Transverse colon (tissue), 4 donors: ENCODE measurements around the gene RASSF10.

ENCODE experiments used
- CTCF ChIP-seq, 5 experiments: fragments of 200-600 bp in 3 of 5; fragments of 450-650 bp in 2 of 5; sonication (generic) in 3 of 5; IDR thresholded peaks; 1 replicate in 2 of 5; 2 replicates in 3 of 5; pipeline ENCODE4 v1.5.1; 2016 to 2017; ENCODE audit warnings: antibody characterized with exemption in 5 of 5, inconsistent platforms in 3 of 5, mild to moderate bottlenecking in 2 of 5, moderate library complexity in 1 of 5
- EP300 ChIP-seq: sonication (generic); formaldehyde crosslinking; IDR thresholded peaks from one replicate; pipeline ENCODE4 v1.6.1; 2017; ENCODE audit warnings: antibody characterized with exemption, low read depth
- POLR2A ChIP-seq: fragments of 450-650 bp; IDR thresholded peaks from one replicate; pipeline ENCODE4 v1.6.1; 2016; ENCODE audit warnings: antibody characterized with exemption, mild to moderate bottlenecking, moderate library complexity
- POLR2AphosphoS5 ChIP-seq, 3 donors: sonication (generic); formaldehyde crosslinking; IDR thresholded peaks; one replicate each; pipeline ENCODE4 v1.6.1; 2016; ENCODE audit warnings: antibody characterized with exemption in 3 of 3

GRCh38 chr11:13052130-13052571 lies 43.0 kb downstream of the RASSF10 start:
- TF ChIP-seq CTCF (IDR thresholded peaks at IDR 0.05) (no peak), EP300 (no peak), POLR2AphosphoS5 (IDR thresholded peaks at IDR 0.05) (no peak), POLR2A (no peak)
